IMR-90 (cell line): ENCODE measurements around the gene SAMHD1.
A peak's percentile ranks its signal among the peaks of the same experiment; 100 is the strongest.

Experiments used
- CHD1 ChIP-seq: IDR thresholded peaks from 2 replicates; pipeline ENCODE4 v1.6.1; 2012; ENCODE audit warnings: low read depth, low read length, improper control_type of control experiment
- MAFK ChIP-seq: IDR thresholded peaks from 2 replicates; pipeline ENCODE4 v1.6.1; 2012; ENCODE audit warnings: low read depth, low read length, improper control_type of control experiment
- POLR2A ChIP-seq: IDR thresholded peaks from 2 replicates; pipeline ENCODE4 v1.6.1; 2012; ENCODE audit warnings: mild to moderate bottlenecking, low read depth, low read length
- RCOR1 ChIP-seq: IDR thresholded peaks from 2 replicates; pipeline ENCODE4 v1.6.1; 2012; ENCODE audit warnings: mild to moderate bottlenecking, low read length, improper control_type of control experiment; ENCODE audit not compliant: insufficient replicate concordance
- USF2 ChIP-seq: fragments of 150-350 bp; IDR thresholded peaks from 2 replicates; pipeline ENCODE4 v1.6.1; 2017; ENCODE audit warnings: mild to moderate bottlenecking, antibody characterized with exemption, low read length, low read depth
- TF ChIP-seq, protein P1 (sequence below): conservative IDR thresholded peaks from 2 replicates; pipeline ENCODE4 v1.5.1; 2012; ENCODE audit warnings: mild to moderate bottlenecking, low read depth, low read length, improper control_type of control experiment

- TF ChIP-seq, protein P1, sequence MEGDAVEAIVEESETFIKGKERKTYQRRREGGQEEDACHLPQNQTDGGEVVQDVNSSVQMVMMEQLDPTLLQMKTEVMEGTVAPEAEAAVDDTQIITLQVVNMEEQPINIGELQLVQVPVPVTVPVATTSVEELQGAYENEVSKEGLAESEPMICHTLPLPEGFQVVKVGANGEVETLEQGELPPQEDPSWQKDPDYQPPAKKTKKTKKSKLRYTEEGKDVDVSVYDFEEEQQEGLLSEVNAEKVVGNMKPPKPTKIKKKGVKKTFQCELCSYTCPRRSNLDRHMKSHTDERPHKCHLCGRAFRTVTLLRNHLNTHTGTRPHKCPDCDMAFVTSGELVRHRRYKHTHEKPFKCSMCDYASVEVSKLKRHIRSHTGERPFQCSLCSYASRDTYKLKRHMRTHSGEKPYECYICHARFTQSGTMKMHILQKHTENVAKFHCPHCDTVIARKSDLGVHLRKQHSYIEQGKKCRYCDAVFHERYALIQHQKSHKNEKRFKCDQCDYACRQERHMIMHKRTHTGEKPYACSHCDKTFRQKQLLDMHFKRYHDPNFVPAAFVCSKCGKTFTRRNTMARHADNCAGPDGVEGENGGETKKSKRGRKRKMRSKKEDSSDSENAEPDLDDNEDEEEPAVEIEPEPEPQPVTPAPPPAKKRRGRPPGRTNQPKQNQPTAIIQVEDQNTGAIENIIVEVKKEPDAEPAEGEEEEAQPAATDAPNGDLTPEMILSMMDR = peak; percentile 90
- TF ChIP-seq POLR2A = no peak
- no peak for TF ChIP-seq MAFK
- no peak for TF ChIP-seq RCOR1
- peak; percentile 56; the same call in 1 of the 2 replicates for TF ChIP-seq USF2
- TF ChIP-seq CHD1 = no peak
These were observed 31.7 kb downstream of the SAMHD1 start for GRCh38 chr20:36919715-36920333.
